Caco-2 (cell line): ENCODE measurements around the gene SPOCK3. TPM values are rescaled to one million over a fixed set of nuclear protein-coding genes. Genes with fewer than 3 reads are reported as not detected.

Experiments
- BruUV-seq: library from RNA; stranded (reverse); fragments of 400-500 nt; replicated peaks from 2 replicates; lab custom pipeline; 2021; lab: Mats Ljungman, UMichigan
- CTCF ChIA-PET: fragments of 300-600 bp; sonication (Branson Sonifier 250); formaldehyde crosslinking; loops from one replicate; lab custom pipeline; 2022; ENCODE audit warnings: antibody characterized with exemption; lab: Charles Lee
- POLR2A ChIA-PET: fragments of 300-600 bp; sonication (Branson Sonifier 250); formaldehyde crosslinking; loops from one replicate; lab custom pipeline; 2022; ENCODE audit warnings: antibody characterized with exemption; lab: Charles Lee
- DNase-seq, 2 experiments: peaks; one replicate each; pipeline versions ENCODE4 v3.0.0 to v3.0.0-alpha.2; 2020 to 2022
- H3K27me3 ChIP-seq: replicated peaks from 2 replicates; pipeline ENCODE4 v1.6.0; 2011; ENCODE audit warnings: low read length; ENCODE audit not compliant: control insufficient read depth, insufficient read depth
- H3K36me3 ChIP-seq: 2 replicates; pipeline ENCODE4 v1.5.1; 2011; ENCODE audit warnings: low read length; ENCODE audit not compliant: control insufficient read depth, insufficient read depth
- H3K4me1 ChIP-seq: fragments of 250-450 bp; sonication (Bioruptor Pico); 2 replicates; pipeline ENCODE4 v1.5.1; 2020; ENCODE audit warnings: mild to moderate bottlenecking
- H3K4me3 ChIP-seq: 2 replicates; pipeline ENCODE4 v1.5.1; 2011; ENCODE audit warnings: low read depth, mild to moderate bottlenecking, control low read depth, low read length
- H3K9me3 ChIP-seq: fragments of 250-450 bp; sonication (Bioruptor Pico); 2 replicates; pipeline ENCODE4 v1.5.1; 2020; ENCODE audit warnings: mild to moderate bottlenecking, moderate library complexity
- H3K27ac Mint-ChIP-seq: one replicate; pipeline ENCODE4 v1.8.0; 2022; ENCODE audit warnings: mixed read lengths; ENCODE audit not compliant: unreplicated experiment
- H3K27me3 Mint-ChIP-seq: one replicate; pipeline ENCODE4 v1.8.0; 2022; ENCODE audit warnings: mixed read lengths; ENCODE audit not compliant: insufficient read depth, unreplicated experiment
- H3K36me3 Mint-ChIP-seq: one replicate; pipeline ENCODE4 v1.8.0; 2022; ENCODE audit warnings: mild to moderate bottlenecking, mixed read lengths; ENCODE audit not compliant: insufficient read depth, unreplicated experiment
- H3K4me1 Mint-ChIP-seq: one replicate; pipeline ENCODE4 v1.8.0; 2022; ENCODE audit warnings: low read depth, mixed read lengths; ENCODE audit not compliant: unreplicated experiment
- H3K4me3 Mint-ChIP-seq: one replicate; pipeline ENCODE4 v1.8.0; 2022; ENCODE audit warnings: mild to moderate bottlenecking, moderate library complexity, mixed read lengths; ENCODE audit not compliant: unreplicated experiment
- H3K9me3 Mint-ChIP-seq: one replicate; pipeline ENCODE4 v1.8.0; 2022; ENCODE audit warnings: mixed read lengths; ENCODE audit not compliant: unreplicated experiment
- CTCF ChIP-seq, 2 experiments: fragments of 200-600 bp in 1 of 2; IDR thresholded peaks; 1 replicate in 1 of 2; 2 replicates in 1 of 2; pipeline versions ENCODE4 v1.5.1 to v1.8.0; 2011 to 2022; ENCODE audit warnings: antibody characterized with exemption in 1 of 2, control low read depth in 1 of 2, inconsistent platforms in 1 of 2, low read depth in 1 of 2, low read length in 1 of 2, mild to moderate bottlenecking in 1 of 2, moderate library complexity in 1 of 2; ENCODE audit not compliant: insufficient read depth in 1 of 2, severe bottlenecking in 1 of 2, unreplicated experiment in 1 of 2
- intact Hi-C: fragments of 100-400 bp; cut with micrococcal nuclease; formaldehyde crosslinking; loops from one replicate; pipeline ENCODE4 v1.10.0; 2022; ENCODE audit not compliant: unreplicated experiment
- total RNA-seq: library from RNA; stranded (reverse); gene quantifications from 2 replicates; pipeline ENCODE4 v1.2.3, GENCODE V29; 2022

SPOCK3 gene
- total RNA-seq, 1 experiment from 2014 or later = 1.3 TPM

- no peaks in the 10 kb centered on the region for H3K4me1 Mint-ChIP-seq
- Histone ChIP-seq H3K27me3 (no peaks in the 10 kb centered on the region), H3K9me3 (no peaks in the 10 kb centered on the region), H3K4me1 (no peaks in the 10 kb centered on the region), H3K36me3 (no peaks in the 10 kb centered on the region), H3K4me3 (no peak overlapping the region)
- H3K36me3 Mint-ChIP-seq = no peaks in the 10 kb centered on the region
- no peak overlapping the region for H3K27ac Mint-ChIP-seq
- no peaks in the 10 kb centered on the region for H3K9me3 Mint-ChIP-seq
- TF ChIP-seq CTCF (IDR thresholded peaks at IDR 0.05; ENCODE audit: insufficient read depth in 1 of 2, low read depth in 1 of 2, low read length in 1 of 2, severe bottlenecking in 1 of 2, unreplicated experiment in 1 of 2) = no peak
- BruUV-seq = no TSS peak
- intact Hi-C loops = no loop called here
- no peak for DNase-seq
- no peaks in the 10 kb centered on the region for H3K27me3 Mint-ChIP-seq
- no peak overlapping the region for H3K4me3 Mint-ChIP-seq
- POLR2A ChIA-PET = no interaction called here
- CTCF ChIA-PET = no interaction called here
These were observed 40.1 kb upstream of the SPOCK3 start for GRCh38 chr4:167274351-167274750.

- BruUV-seq = no TSS peak
- Mint-ChIP-seq H3K27me3 (no peaks in the 10 kb centered on the region), H3K27ac (no peak overlapping the region), H3K9me3 (no peaks in the 10 kb centered on the region), H3K4me3 (no peak overlapping the region), H3K36me3 (no peaks in the 10 kb centered on the region), H3K4me1 (no peaks in the 10 kb centered on the region)
- POLR2A ChIA-PET = no interaction called here
- CTCF ChIA-PET = no interaction called here
- Histone ChIP-seq H3K4me3 (no peak overlapping the region), H3K4me1 (no peaks in the 10 kb centered on the region), H3K36me3 (no peaks in the 10 kb centered on the region), H3K27me3 (no peaks in the 10 kb centered on the region), H3K9me3 (no peaks in the 10 kb centered on the region)
- no peak for TF ChIP-seq CTCF (IDR thresholded peaks at IDR 0.05; ENCODE audit: insufficient read depth in 1 of 2, low read depth in 1 of 2, low read length in 1 of 2, severe bottlenecking in 1 of 2, unreplicated experiment in 1 of 2)
- intact Hi-C loops = no loop called here
- DNase-seq = no peak
These were observed 30.9 kb upstream of the SPOCK3 start for GRCh38 chr4:167265231-167265630.

- Histone ChIP-seq H3K27me3 (no peaks in the 10 kb centered on the region), H3K4me1 (no peaks in the 10 kb centered on the region), H3K36me3 (no peaks in the 10 kb centered on the region), H3K9me3 (no peaks in the 10 kb centered on the region), H3K4me3 (no peak overlapping the region)
- CTCF ChIA-PET = no interaction called here
- BruUV-seq = no TSS peak
- POLR2A ChIA-PET = no interaction called here
- peaks cover 7% of the 10 kb centered on the region for H3K27me3 Mint-ChIP-seq
- no peak overlapping the region for H3K27ac Mint-ChIP-seq
- no peaks in the 10 kb centered on the region for H3K9me3 Mint-ChIP-seq
- DNase-seq = no peak
- H3K36me3 Mint-ChIP-seq = no peaks in the 10 kb centered on the region
- no peak for TF ChIP-seq CTCF (IDR thresholded peaks at IDR 0.05; ENCODE audit: insufficient read depth in 1 of 2, low read depth in 1 of 2, low read length in 1 of 2, severe bottlenecking in 1 of 2, unreplicated experiment in 1 of 2)
- intact Hi-C loops = no loop called here
- no peaks in the 10 kb centered on the region for H3K4me1 Mint-ChIP-seq
- no peak overlapping the region for H3K4me3 Mint-ChIP-seq
These were observed 14.0 kb upstream of the SPOCK3 start for GRCh38 chr4:167248271-167248670.
